Stimulated activated CD4-positive, alpha-beta T cell treated with anti-CD3 and anti-CD28 coated beads, Interleukin-12 subunit alpha, Interleukin-12 subunit beta, amount 100 ng/mL, for 24 hours (primary cell): ENCODE data around the gene DPYD.

Source experiments
- DNase-seq, 2 experiments: peaks; one replicate each; pipeline ENCODE4 v3.0.0-alpha.2; 2020; ENCODE audit warnings: low read depth in 2 of 2

DPYD gene

GRCh38 chr1:97533358-97533757 is 387.5 kb downstream of the DPYD start:
- no peak for DNase-seq

- DNase-seq = no peak
These were observed 391.2 kb downstream of the DPYD start for GRCh38 chr1:97529600-97529999.

GRCh38 chr1:97524211-97524610 is 396.6 kb downstream of the DPYD start:
- DNase-seq = no peak

GRCh38 chr1:97516588-97516987 is 404.2 kb downstream of the DPYD start:
- DNase-seq = no peak

GRCh38 chr1:97508653-97509218 is 412.1 kb downstream of the DPYD start:
- DNase-seq = no peak

GRCh38 chr1:97507863-97508262 is 413.0 kb downstream of the DPYD start:
- DNase-seq = no peak

- no peak for DNase-seq
These were observed 414.5 kb downstream of the DPYD start for GRCh38 chr1:97506368-97506767.

- DNase-seq = no peak
These were observed 415.0 kb downstream of the DPYD start for GRCh38 chr1:97505816-97506215.

- no peak for DNase-seq
These were observed 415.5 kb downstream of the DPYD start for GRCh38 chr1:97505289-97505688.

- DNase-seq = no peak
These were observed 418.5 kb downstream of the DPYD start for GRCh38 chr1:97502360-97502759.

- DNase-seq = no peak
These were observed 419.2 kb downstream of the DPYD start for GRCh38 chr1:97501628-97502027.

- DNase-seq = no peak
These were observed 420.1 kb downstream of the DPYD start for GRCh38 chr1:97500760-97501159.

GRCh38 chr1:97499667-97500066 is 421.2 kb downstream of the DPYD start:
- DNase-seq = no peak

- DNase-seq = no peak
These were observed 431.0 kb downstream of the DPYD start for GRCh38 chr1:97489834-97490233.

- no peak for DNase-seq
These were observed 432.3 kb downstream of the DPYD start for GRCh38 chr1:97488530-97488929.

- no peak for DNase-seq
These were observed 438.8 kb downstream of the DPYD start for GRCh38 chr1:97482022-97482421.

GRCh38 chr1:97467445-97467844 is 453.4 kb downstream of the DPYD start:
- DNase-seq = no peak

GRCh38 chr1:97464305-97464704 is 456.5 kb downstream of the DPYD start:
- DNase-seq = no peak

- no peak for DNase-seq
These were observed 459.1 kb downstream of the DPYD start for GRCh38 chr1:97461782-97462181.

GRCh38 chr1:97457446-97458089 is 463.3 kb downstream of the DPYD start:
- no peak for DNase-seq

- DNase-seq = no peak
These were observed 468.9 kb downstream of the DPYD start for GRCh38 chr1:97451944-97452343.

GRCh38 chr1:97451046-97451826 is 469.6 kb downstream of the DPYD start:
- no peak for DNase-seq

GRCh38 chr1:97441966-97442365 is 478.9 kb downstream of the DPYD start:
- DNase-seq = no peak
